COLO829 (cell line): Measurements from ENCODE around the gene SCP2.

Source experiments
- DNase-seq: peaks from one replicate; pipeline ENCODE4 v3.0.0; 2012; ENCODE audit warnings: low spot score

SCP2 gene

DNA sequence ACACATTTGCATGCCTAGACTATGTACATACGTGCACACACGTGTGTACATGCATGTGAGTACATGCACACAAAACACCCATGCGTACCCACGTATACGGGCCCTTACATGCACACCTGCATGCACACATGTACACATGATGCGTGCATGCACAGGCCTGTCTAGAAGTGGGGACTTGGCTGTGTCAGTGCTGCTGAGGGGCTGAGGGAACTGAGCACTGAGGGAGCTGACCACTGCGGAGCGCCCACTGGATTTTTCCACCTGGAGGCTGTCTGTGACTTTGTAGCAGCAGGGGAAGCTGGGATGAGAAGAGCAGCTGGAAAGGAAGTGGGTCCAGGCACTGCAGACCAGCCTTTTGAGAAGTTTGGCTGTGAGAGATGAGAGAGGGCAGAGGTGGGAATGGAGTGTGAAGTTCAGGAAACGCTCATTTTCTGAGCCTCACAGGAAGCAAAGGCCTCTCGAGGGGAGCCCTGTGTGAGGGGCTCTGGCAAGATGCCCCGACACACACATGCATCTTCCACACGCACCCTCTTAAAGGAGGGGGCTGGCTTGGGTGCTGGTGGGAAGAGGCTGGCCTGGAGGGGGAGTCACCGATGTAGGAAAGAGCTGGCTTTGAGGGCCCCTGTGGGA is 155.9 kb downstream of the SCP2 start:
- DNase-seq, result no peak

DNA sequence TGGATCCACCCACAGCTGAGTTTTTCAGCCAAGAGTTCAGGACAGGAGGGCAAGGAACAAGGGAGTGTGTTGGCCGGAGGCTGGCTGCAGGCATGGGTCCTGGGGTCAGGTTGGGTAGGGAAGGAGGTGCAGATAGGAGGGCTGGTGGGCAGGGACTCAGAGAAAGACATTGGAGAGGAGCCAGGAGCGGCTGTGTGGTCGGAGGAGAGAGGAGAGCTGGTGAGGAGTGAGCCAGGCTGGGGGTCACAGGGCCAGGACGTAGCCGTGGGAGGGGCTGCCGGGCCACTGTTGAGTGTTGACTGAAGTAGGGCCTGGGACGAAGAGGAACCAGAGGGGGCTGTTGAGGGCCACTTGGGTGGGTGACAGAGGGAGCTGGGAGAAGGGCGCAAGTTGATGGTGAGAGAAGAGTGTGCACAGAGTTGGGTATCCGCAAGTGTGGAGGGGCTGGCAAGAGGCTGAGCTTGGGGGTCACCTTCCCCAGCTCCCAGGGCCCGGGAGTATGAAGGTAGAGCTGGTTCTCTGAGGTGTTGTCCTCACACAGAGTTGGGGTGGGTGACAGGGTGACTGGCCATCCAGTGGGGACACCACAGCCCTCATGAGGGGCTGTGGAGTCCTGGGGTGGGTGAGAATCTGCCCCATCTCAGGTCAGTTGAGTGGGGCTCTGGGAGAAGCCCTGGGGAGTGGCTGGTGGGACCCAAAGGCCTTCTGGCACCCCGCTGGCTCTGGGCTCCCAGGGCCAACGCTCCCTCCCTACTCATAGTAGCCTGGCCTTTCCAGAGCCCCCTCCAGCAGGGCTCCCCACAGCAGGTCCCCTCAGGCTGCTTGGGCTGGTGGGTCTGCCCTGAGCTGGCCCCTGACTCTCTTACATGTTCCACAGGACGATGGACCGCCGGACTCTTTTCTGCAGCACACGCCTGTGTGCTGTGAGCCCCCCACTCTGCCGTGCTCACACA is 156.8 kb downstream of the SCP2 start:
- DNase-seq, result no peak

DNA sequence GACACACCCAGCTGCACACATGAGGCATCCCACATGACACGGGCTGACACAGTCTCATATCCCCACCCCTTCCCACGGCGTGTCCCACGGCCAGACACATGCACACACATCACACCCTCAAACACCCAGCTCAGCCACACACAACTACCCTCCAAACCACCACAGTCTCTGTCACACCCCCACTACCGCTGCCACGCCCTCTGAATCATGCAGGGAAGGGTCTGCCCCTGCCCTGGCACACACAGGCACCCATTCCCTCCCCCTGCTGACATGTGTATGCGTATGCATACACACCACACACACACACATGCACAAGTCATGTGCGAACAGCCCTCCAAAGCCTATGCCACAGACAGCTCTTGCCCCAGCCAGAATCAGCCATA is 157.5 kb downstream of the SCP2 start:
- DNase-seq, result no peak

DNA sequence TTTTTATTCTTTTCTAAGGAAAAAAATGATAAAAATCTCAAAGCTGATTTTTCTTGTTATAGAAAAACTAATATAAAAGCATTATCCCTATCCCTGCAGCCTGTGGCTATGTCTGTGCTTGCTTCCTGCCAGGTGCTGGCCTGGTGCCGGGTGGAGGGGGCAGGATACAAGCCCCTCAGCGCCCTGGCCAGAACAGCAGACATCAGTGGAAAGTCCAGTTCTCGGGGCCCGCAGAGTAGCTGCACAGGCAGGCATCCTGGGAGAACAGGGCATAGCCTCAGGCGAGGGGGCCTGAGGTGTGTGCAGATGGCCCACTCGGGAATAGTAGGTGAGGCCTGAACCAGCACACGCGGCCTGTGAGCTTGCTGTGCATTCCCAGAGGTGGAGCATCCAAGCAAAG is 158.3 kb downstream of the SCP2 start:
- no peak for DNase-seq

DNA sequence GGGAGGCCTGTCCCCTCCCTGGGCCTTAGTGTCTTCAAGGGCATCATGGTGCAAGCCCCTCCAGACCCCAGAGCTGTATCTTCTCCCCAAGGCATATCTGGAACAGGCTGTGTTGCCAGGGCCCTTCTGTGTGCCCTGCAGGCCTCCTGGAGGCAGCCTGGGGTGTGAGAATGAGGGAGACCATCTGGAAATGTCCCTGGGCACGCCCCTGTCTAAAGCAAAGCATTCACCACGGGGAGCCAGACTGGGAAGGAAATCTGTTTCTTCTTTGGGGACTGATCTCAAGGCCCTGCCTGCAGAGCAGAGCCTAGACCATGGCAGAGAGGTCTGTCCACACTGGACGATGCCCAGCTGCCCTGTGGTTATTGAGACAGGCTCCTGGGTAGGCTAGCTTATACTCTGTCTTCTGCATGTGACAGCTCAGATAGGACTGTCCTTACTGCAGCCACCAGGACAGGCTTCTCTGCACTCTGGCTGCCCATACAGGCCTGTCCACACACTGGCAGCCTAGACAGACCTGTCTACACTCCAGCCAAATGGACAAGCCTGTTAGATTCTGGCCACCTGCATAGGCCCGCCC is 159.5 kb downstream of the SCP2 start:
- no peak for DNase-seq

DNA sequence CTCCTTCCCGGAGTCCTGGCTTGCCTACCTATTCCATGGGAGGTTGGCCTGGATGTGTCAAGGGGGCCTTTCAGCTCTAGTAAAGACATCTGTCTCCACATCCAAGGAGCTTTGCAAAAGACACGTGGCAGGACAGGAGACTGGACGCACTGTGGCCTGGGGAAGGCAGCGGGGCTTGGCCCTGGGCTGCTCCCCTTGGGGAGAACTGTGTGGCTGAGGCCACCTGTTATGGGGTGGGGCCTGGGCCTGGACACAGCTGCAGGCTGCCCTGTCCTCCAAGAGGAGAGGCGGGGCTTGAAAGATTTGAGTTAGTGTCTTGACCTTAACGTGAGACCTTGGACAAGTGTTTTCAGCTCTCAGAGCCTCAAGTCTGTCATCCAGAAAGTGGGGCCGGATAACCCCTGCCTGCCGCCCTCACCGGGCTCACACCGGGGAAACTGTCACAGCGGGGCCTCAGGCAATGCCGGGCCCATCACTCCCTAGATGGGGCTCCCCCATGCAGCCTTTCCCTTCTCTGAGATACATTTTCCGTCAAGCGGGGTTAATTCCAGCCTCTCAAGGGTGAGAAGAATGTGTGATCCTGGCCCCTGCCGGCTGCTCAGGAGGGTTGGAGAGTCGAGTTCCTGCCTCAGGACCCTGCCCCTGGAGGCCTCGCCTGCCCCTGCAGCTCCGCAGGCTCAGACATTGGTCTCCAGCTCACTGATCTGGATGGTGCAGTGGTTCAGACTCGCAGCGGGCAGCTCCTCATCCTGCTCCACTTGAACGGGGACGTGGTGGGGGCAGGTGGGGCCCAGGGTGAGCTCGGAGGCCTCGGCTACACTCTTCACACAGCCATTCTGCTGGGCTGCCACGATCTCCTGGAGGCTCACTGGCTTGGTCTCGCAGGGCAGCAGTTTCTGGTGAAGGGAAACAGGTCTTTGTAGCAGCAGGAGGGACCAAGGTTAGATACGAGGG is 160.5 kb downstream of the SCP2 start:
- no peak for DNase-seq

DNA sequence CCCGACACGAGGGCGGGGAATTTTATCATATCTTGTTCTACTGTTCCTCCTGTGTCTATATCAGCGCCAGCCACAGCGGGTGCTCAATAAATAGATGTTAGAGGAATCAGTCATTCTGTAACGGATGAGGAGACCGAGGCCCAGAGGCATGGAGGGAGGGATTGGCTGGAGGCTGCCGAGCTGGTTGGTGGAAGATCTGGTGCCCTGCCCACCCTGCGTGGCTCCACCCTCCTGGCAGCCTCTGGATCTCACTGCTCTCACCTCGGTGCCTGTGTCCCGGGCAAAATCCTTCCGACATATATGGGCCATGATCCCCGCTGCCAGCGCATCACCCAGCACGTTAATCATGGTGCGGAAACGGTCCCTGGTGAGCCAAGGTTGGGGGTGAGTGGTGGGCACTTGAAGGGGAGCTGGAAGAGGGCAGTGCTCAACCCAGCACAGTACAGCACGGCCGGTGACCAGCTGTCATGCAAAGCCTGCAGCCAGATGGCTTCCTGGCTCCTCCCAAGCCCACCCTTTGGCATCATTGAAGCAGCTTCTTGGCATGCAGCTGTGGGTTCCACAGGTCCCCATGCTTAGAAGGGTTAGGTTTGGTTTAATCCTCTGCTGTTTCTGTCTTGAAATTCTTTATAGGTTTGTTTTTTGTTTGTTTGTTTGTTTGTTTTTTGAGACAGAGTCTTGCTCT is 161.7 kb downstream of the SCP2 start:
- no peak for DNase-seq

DNA sequence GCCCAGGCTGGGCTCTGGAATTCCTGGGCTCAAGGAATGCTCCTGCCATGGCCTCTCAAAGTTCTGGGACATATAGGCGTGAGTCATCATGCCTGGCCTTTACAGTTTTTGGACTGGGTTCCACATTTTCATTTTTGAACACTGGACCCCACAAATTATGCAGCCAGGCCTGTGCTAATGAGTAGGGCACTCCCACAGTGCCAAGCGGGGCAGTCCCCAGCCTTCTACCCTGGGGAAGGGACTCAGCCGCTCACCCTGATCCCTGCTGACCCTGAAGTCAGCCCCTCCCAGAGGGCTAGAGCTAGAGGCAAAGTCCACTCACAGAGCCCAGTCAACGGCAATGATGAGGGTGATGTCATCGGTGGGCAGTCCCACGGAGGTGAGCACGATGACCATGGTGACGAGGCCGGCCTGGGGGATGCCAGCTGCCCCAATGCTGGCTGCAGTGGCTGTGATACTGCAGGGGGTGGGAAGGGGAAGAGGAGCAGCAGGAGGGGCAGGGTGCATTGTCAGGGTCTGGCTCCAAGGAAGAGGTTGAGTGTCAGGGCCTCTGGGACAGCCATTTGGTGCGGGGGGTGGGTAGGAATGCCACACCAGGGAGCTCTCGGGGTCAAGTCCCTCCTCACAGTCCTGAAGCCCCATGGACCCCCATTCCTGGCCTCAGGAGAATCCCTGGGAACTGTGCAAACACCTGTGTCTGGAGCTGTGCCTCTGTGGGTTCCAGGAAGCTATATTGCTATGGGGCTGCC is 162.6 kb downstream of the SCP2 start:
- no peak for DNase-seq

DNA sequence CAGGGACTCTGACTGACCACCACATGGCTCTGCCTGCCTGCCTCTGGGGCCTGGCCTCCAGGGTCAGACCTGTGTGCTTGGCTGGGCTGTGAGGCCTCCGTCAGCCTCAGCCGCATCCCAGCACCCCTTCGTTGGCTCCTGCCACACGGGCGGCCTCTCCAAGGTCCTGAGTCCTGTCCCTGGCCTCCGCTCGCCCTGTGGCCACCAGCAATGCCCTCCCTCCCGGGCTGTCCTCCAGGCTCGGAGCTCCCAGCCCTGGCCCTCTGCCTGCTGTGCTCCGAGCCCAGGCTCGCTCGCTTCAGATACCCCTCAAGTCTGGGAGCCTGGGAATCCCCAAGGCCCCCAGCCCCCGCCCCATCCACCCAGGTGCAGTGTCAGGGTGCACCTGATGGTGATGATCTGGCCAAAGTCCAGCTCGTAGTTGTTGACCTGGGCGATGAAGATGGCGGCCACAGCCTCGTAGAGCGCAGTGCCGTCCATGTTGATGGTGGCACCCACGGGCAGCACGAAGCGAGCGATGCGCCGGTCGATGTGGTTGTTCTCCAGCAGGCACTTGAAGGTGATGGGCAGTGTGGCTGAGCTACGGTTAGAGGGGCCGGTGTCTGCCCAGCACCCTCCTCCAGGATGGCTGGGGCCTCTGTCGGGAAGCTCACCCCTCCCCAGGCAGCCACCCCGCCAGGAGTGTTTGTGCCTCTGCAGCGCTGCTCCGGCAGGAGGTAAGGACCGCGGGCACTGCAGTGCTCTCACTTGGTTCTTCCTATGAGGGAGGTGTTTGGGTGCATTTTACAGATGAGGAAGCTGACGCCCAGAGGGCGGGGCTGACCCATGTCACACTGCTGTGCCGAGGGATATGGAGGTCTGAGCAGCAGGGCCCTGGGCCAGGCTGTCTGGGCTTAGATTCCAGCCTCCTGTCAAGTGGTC is 163.4 kb downstream of the SCP2 start:
- no peak for DNase-seq

DNA sequence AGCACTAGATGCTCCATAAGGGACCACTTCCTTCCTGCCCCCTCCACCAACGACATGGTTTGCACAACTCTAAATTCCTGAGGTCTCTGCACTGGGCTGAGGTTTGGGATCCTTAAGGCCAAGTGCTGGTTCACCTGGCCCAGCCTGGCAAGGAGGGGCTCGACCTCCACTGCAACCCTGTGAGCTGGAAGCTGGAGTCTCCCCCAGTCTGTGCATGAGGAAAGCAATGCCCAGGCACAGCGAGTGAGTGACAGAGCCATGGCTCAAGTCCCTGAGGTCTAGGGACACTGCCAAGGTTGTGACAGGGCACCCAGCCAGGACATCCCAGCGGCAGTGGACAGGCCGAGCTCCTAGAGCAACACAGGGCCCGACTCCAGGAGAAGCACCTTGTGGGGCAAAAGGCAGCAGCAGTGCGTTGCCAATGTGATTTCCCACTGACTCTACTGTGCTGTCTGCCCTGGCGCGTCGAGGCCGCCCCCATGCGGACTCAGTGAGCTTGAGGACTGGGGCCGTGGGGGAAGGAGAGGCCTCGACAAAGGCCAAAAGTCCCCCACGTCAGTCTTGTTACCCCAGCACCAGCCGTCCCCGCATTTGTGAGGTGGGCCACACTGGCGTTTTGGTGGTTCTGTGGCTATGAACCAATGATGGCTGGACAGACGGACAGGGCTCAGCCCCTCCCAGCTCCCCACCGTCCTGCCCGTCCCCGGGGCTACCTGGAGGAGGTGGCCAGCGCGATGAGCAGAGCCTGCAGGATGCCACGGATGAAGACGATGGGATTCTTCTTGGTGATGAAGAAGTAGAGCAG is 165.0 kb downstream of the SCP2 start:
- no peak for DNase-seq

DNA sequence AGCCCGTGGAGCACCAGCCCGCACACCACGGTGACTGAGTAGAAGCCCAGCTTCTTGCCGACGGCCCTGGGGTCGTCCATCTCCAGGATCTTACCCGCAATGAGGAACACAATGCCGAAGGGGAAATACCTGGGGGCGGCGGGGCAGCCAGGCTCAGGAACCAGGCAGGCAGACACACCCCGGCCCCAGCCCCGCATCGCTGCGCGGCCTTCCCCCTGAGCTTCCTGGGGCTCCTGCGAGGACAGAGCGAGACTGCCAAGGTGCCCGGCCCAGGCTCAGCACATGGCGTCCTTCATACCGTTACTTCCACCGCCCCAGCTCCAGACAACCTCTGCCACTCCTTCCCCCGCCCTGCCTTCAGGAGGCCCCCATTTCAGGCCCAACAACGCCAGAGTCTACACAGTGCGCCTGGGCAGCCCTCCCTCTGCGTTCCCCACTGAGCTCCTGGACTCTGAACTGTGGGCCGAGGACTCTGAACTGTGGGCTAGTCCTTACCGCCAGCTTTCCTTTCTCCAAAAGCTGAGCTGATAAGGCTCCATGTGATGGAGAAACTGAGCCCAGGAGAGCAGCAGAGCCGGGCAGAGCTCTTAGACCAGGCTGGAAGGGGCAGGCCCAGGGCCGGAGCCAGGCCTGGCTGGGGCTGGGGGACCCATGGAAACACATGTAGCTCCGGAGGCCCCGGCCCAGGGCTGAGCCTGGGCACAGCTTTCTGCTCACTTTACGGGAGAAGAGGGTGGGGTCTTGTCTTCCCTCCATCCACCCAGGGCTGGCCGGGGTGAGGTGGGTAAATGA is 165.8 kb downstream of the SCP2 start:
- no peak for DNase-seq

DNA sequence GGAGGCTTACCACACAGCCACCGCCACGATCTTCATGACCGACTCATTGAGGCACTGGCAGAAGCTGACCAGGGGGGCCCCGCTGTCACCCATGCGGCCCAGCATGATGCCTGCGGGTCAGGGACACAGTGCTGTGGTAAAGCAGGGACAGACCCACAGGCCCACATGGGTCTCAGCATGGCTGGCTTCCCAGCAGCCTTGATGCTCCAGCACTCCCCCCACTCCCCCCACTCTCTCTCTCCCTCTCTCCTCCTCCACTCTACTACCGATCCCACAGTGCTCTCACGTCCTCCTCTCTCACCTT is 166.3 kb downstream of the SCP2 start:
- no peak for DNase-seq

DNA sequence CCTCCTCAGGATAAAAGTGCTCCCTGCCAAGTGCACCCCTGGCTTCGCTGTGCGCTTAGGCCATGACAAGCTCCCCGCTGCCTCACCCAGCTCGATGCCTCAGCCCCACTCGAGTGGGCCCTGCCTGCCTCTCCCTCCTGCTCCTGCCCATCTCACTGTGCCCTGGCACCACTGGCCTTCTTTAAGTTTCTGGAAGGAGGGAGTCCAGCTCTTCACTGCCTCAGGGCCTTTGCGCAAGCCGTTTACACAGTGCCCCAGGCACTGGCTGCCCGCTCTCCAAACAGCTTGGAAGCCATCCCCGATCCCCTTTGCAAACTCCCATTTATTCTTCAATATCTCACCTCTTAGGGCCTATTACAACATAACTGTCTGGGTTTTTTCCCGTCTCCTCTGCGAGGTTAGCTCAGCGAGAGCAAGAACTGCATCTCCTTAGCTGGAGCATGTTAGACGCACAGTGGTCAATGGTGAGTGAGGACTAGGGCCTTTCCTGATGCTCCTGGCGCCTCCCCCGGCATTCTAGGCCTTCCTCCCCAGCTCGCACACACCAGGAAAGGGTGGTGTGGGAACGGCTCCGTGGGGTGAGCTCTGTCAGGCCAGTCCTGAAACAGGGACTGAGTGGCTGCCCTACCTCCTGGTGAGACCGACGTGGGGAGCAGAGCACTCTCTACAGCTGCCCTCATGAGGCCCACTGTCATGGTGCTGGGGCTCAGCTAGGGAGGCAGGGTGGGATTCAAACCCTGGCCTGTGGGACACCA is 166.9 kb downstream of the SCP2 start:
- no peak for DNase-seq

DNA sequence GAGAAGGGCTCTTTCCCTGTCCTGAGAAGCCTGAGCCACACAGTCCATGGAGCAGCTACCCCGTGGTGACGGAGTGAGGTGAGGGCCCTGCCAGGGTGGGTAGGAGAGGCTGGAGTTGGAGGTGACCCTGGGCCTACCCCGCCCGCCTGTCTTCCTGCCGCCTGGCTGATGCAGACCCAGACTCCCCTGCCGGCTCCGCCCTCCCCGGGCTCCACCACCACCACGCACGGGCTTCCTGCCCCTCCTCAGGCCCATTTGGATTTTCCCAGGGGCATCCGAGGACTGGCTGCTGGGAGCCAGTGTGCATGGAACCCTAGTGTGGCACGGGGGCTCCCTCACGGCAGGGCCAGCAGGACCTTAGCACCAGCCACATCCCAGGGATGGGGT is 167.4 kb downstream of the SCP2 start:
- no peak for DNase-seq
